Suprapubic skin (tissue), 4 donors: Measurements from ENCODE around the gene TNFRSF1B.

Source experiments
- CTCF ChIP-seq, 2 donors: fragments of 200-600 bp in 1 of 2; fragments of 450-650 bp in 1 of 2; sonication (generic) in 1 of 2; IDR thresholded peaks; one replicate each; pipeline ENCODE4 v1.5.1; 2016 to 2019; ENCODE audit warnings: antibody characterized with exemption in 2 of 2, mild to moderate bottlenecking in 1 of 2, moderate library complexity in 1 of 2
- POLR2A ChIP-seq, 2 donors: fragments of 450-650 bp; IDR thresholded peaks; one replicate each; pipeline ENCODE4 v1.6.1; 2017; ENCODE audit warnings: antibody characterized with exemption in 2 of 2, mild to moderate bottlenecking in 2 of 2, moderate library complexity in 2 of 2
- POLR2AphosphoS5 ChIP-seq, 3 donors: sonication (generic); formaldehyde crosslinking; IDR thresholded peaks; one replicate each; pipeline ENCODE4 v1.6.1; 2017; ENCODE audit warnings: antibody characterized with exemption in 3 of 3

- TF ChIP-seq POLR2A (IDR thresholded peaks at IDR 0.05) (no peak), CTCF (IDR thresholded peaks at IDR 0.05) (no peak), POLR2AphosphoS5 (IDR thresholded peaks at IDR 0.05) (no peak)
Measured at GRCh38 chr1:12195416-12195815, 28.6 kb downstream of the TNFRSF1B start.
